Body of pancreas (tissue), 4 donors: ENCODE data around the gene NR1H4. TPM values are rescaled to one million over a fixed set of nuclear protein-coding genes. Genes with fewer than 3 reads are reported as not detected.

Source experiments
- ATAC-seq: fragments of 150-250 bp; one replicate; pipeline ENCODE4 v1.9.1; 2016
- DNase-seq, 4 donors: peaks; one replicate each; pipeline ENCODE4 v3.0.0-alpha.2; 2019
- H3K27ac ChIP-seq, 4 donors: fragments of 200-600 bp; sonication (generic); 1 replicate in 3 of 4; 2 replicates in 1 of 4; pipeline versions ENCODE4 v1.5.1 to v1.6.1; 2016 to 2019; ENCODE audit warnings: mild to moderate bottlenecking in 1 of 4, mixed read lengths in 1 of 4, moderate library complexity in 1 of 4
- H3K27me3 ChIP-seq, 2 donors: fragments of 200-600 bp; sonication (generic); one replicate each; pipeline ENCODE4 v1.6.0; 2016; ENCODE audit warnings: mild to moderate bottlenecking in 1 of 2
- H3K36me3 ChIP-seq, 2 donors: fragments of 200-600 bp; sonication (generic); replicated peaks in 1 of 2; 2 replicates each; pipeline ENCODE4 v1.5.1; 2016; ENCODE audit warnings: low read depth in 2 of 2; ENCODE audit not compliant: insufficient read depth in 1 of 2
- H3K4me1 ChIP-seq: fragments of 200-600 bp; sonication (generic); one replicate; pipeline ENCODE4 v1.6.0; 2016
- H3K4me3 ChIP-seq, 2 donors: fragments of 200-600 bp; sonication (generic); 1 replicate in 1 of 2; 2 replicates in 1 of 2; pipeline ENCODE4 v1.5.1; 2016 to 2019
- H3K9me3 ChIP-seq, 3 donors: fragments of 200-600 bp; sonication (generic); 1 replicate in 2 of 3; 2 replicates in 1 of 3; pipeline ENCODE4 v1.5.1; 2016
- CTCF ChIP-seq, 7 experiments: fragments of 450-650 bp in 4 of 7; fragments of 200-600 bp in 3 of 7; sonication (generic) in 3 of 7; IDR thresholded peaks; one replicate each; pipeline ENCODE4 v1.5.1; 2016 to 2019; ENCODE audit warnings: antibody characterized with exemption in 7 of 7
- POLR2A ChIP-seq, 3 donors: fragments of 450-650 bp; IDR thresholded peaks; one replicate each; pipeline ENCODE4 v1.6.1; 2016; ENCODE audit warnings: antibody characterized with exemption in 3 of 3, mild to moderate bottlenecking in 2 of 3
- WGBS, 2 donors: methylation state at CpG; one replicate each; pipeline ENCODE4 v1.1.5; 2017; 5-methylcytosine and 5-hydroxymethylcytosine counted together
- intact Hi-C: fragments of 100-400 bp; cut with DNase I; formaldehyde crosslinking; loops from one replicate; pipeline ENCODE4 v1.15.1; 2023
- total RNA-seq, 2 donors: library from RNA; depleted of rRNA; stranded (reverse); fragments of >200 nt; gene quantifications; one replicate each; pipeline ENCODE4 v1.1.0, GENCODE V29; 2016

NR1H4 gene
- total RNA-seq, 2 donors from 2014 or later = 1.3 to 2.9 TPM

GRCh38 chr12:100578923-100579322 lies 105.3 kb downstream of the NR1H4 start:
- no peaks in the 10 kb centered on the region for H3K36me3 ChIP-seq
- H3K27ac ChIP-seq = no peak overlapping the region
- H3K4me1 ChIP-seq = peaks cover 12% of the 10 kb centered on the region
- DNase-seq = no peak
- no peak for ATAC-seq
- WGBS, 2 donors = 82 to 92% methylated on average over 5 of the region's 5 CpGs
- H3K9me3 ChIP-seq = no peaks in the 10 kb centered on the region
- no peaks in the 10 kb centered on the region for H3K27me3 ChIP-seq
- intact Hi-C loops = no loop called here
- TF ChIP-seq POLR2A (IDR thresholded peaks at IDR 0.05) (no peak), CTCF (IDR thresholded peaks at IDR 0.05) (no peak)
- no peak overlapping the region for H3K4me3 ChIP-seq

GRCh38 chr12:100579844-100580243 lies 106.2 kb downstream of the NR1H4 start:
- ATAC-seq = no peak
- WGBS, 2 donors = 71 to 94% methylated on average over 2 of the region's 2 CpGs

GRCh38 chr12:100584256-100584655 lies 110.6 kb downstream of the NR1H4 start:
- TF ChIP-seq POLR2A (IDR thresholded peaks at IDR 0.05) (no peak), CTCF (IDR thresholded peaks at IDR 0.05) (no peak)

More at GRCh38 chr12:100579844-100580243, 106.2 kb downstream of the NR1H4 start:
- H3K9me3 ChIP-seq = no peaks in the 10 kb centered on the region
- H3K27me3 ChIP-seq = no peaks in the 10 kb centered on the region
- no peak for DNase-seq
- peaks cover 3% of the 10 kb centered on the region for H3K4me1 ChIP-seq
- no peaks in the 10 kb centered on the region for H3K36me3 ChIP-seq
- TF ChIP-seq CTCF (IDR thresholded peaks at IDR 0.05) = no peak
- no peak for TF ChIP-seq POLR2A (IDR thresholded peaks at IDR 0.05)
- H3K27ac ChIP-seq = no peak overlapping the region
- intact Hi-C loops = no loop called here
- no peak overlapping the region for H3K4me3 ChIP-seq

GRCh38 chr12:100591979-100592378 lies 118.3 kb downstream of the NR1H4 start:
- no peak for ATAC-seq
- intact Hi-C loops = no loop called here
- no peak overlapping the region for H3K4me3 ChIP-seq

More at GRCh38 chr12:100584256-100584655, 110.6 kb downstream of the NR1H4 start:
- no peak overlapping the region for H3K4me3 ChIP-seq
- no peaks in the 10 kb centered on the region for H3K36me3 ChIP-seq
- WGBS, 2 donors = 76 to 82% methylated on average over 3 of the region's 3 CpGs
- H3K27ac ChIP-seq = no peak overlapping the region
- no peaks in the 10 kb centered on the region for H3K9me3 ChIP-seq
- intact Hi-C loops = no loop called here
- DNase-seq (no peak), ATAC-seq (no peak)
- H3K27me3 ChIP-seq = no peaks in the 10 kb centered on the region
- H3K4me1 ChIP-seq = no peaks in the 10 kb centered on the region

GRCh38 chr12:100593490-100593889 lies 119.8 kb downstream of the NR1H4 start:
- intact Hi-C loops = no loop called here
- 61 to 66% methylated on average over 5 of the region's 5 CpGs for WGBS, 2 donors
- no peak for DNase-seq
- TF ChIP-seq CTCF (IDR thresholded peaks at IDR 0.05) (no peak), POLR2A (IDR thresholded peaks at IDR 0.05) (no peak)
- ATAC-seq = no peak
- no peaks in the 10 kb centered on the region for H3K36me3 ChIP-seq
- no peak overlapping the region for H3K4me3 ChIP-seq
- H3K4me1 ChIP-seq = no peaks in the 10 kb centered on the region
- H3K27ac ChIP-seq = no peak overlapping the region
- no peaks in the 10 kb centered on the region for H3K27me3 ChIP-seq
- H3K9me3 ChIP-seq = no peaks in the 10 kb centered on the region

More at GRCh38 chr12:100591979-100592378, 118.3 kb downstream of the NR1H4 start:
- no peak for DNase-seq
- Histone ChIP-seq H3K27me3 (no peaks in the 10 kb centered on the region), H3K27ac (no peak overlapping the region), H3K9me3 (no peaks in the 10 kb centered on the region), H3K4me1 (no peaks in the 10 kb centered on the region), H3K36me3 (no peaks in the 10 kb centered on the region)
- 58 to 60% methylated on average over 4 of the region's 4 CpGs for WGBS, 2 donors
- TF ChIP-seq POLR2A (IDR thresholded peaks at IDR 0.05) = no peak
